Thyroid gland (tissue), 4 donors: ENCODE measurements around the gene ATG5.

Source experiments
- CTCF ChIP-seq, 6 experiments: fragments of 200-600 bp in 3 of 6; fragments of 450-650 bp in 3 of 6; sonication (generic) in 3 of 6; IDR thresholded peaks; one replicate each; pipeline ENCODE4 v1.5.1; 2016 to 2019; ENCODE audit warnings: antibody characterized with exemption in 6 of 6, mild to moderate bottlenecking in 2 of 6, inconsistent platforms in 1 of 6, moderate library complexity in 1 of 6
- POLR2A ChIP-seq, 2 donors: fragments of 450-650 bp; IDR thresholded peaks; one replicate each; pipeline ENCODE4 v1.6.1; 2017; ENCODE audit warnings: antibody characterized with exemption in 2 of 2, mild to moderate bottlenecking in 2 of 2, moderate library complexity in 1 of 2

GRCh38 chr6:106158816-106159215 is 166.7 kb downstream of the ATG5 start:
- TF ChIP-seq CTCF (IDR thresholded peaks at IDR 0.05) (no peak), POLR2A (IDR thresholded peaks at IDR 0.05) (no peak)
